Omental fat pad (tissue), 4 donors: ENCODE results near the gene GGNBP2. TPM values are rescaled to one million over a fixed set of nuclear protein-coding genes. Genes with fewer than 3 reads are reported as not detected.

Experiments used
- ATAC-seq: fragments of 150-250 bp; one replicate; pipeline ENCODE4 v1.9.1; 2016; ENCODE audit warnings: mild to moderate bottlenecking, moderate library complexity; ENCODE audit not compliant: low FRiP score
- DNase-seq: peaks from one replicate; pipeline ENCODE4 v3.0.0-alpha.2; 2019; ENCODE audit warnings: low spot score
- CTCF ChIP-seq, 3 donors: fragments of 450-650 bp; IDR thresholded peaks; one replicate each; pipeline ENCODE4 v1.5.1; 2016 to 2017; ENCODE audit warnings: antibody characterized with exemption in 3 of 3, mild to moderate bottlenecking in 3 of 3, moderate library complexity in 2 of 3
- total RNA-seq, 4 donors: library from RNA; depleted of rRNA; stranded (reverse); fragments of >200 nt; gene quantifications; one replicate each; pipeline ENCODE4 v1.1.0, GENCODE V29; 2016

Gene GGNBP2
- total RNA-seq, 4 donors from 2014 or later, result 54.3 to 80.9 (median 63.1) TPM

GRCh38 chr17:36610474-36610873 lies 65.8 kb downstream of the GGNBP2 start:
- TF ChIP-seq CTCF (IDR thresholded peaks at IDR 0.05), result no peak
- DNase-seq, result no peak
- ATAC-seq, result no peak

- DNase-seq, result no peak
- no peak for TF ChIP-seq CTCF (IDR thresholded peaks at IDR 0.05)
- ATAC-seq, result no peak
Measured at GRCh38 chr17:36611345-36612072, 66.8 kb downstream of the GGNBP2 start.

GRCh38 chr17:36612323-36612722 lies 67.6 kb downstream of the GGNBP2 start:
- no peak for DNase-seq
- no peak for TF ChIP-seq CTCF (IDR thresholded peaks at IDR 0.05)
- ATAC-seq, result no peak

- TF ChIP-seq CTCF (IDR thresholded peaks at IDR 0.05), result no peak
- ATAC-seq, result no peak
- DNase-seq, result no peak
Measured at GRCh38 chr17:36613155-36613554, 68.4 kb downstream of the GGNBP2 start.

- ATAC-seq, result no peak
- DNase-seq, result no peak
- no peak for TF ChIP-seq CTCF (IDR thresholded peaks at IDR 0.05)
Measured at GRCh38 chr17:36614081-36614480, 69.4 kb downstream of the GGNBP2 start.

GRCh38 chr17:36614933-36615332 lies 70.2 kb downstream of the GGNBP2 start:
- ATAC-seq (no peak), DNase-seq (no peak)
- TF ChIP-seq CTCF (IDR thresholded peaks at IDR 0.05), result no peak
